SKM-1 (cell line): Measurements from ENCODE around the gene ZBTB7C.
A peak's percentile ranks its signal among the peaks of the same experiment; 100 is the strongest.

Experiments used
- DNase-seq: peaks from one replicate; lab custom pipeline; 2025; ENCODE audit not compliant: unreplicated experiment; lab: John Stamatoyannopoulos, UW

The ZBTB7C gene

DNA sequence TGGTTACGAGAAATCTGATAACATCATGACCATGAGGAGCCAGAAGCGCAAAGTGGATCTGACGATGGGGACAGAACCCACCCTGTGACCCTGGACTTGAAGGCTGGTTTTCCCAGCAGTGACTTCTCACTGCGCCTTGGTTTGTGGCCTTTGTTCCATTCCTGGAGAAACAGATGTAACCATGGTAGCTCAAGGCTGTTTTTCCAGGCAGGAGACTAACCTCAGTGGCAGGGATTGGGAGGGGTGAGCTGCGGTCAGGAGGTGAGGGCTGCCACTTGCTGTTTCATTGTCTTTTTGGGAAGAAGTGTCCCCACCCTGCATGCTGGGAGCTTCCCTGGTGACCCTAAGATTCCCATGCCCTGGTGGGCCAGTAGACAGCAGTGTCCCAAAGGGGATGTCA, 362.3 kb downstream of the ZBTB7C start:
- DNase-seq: no peak

DNA sequence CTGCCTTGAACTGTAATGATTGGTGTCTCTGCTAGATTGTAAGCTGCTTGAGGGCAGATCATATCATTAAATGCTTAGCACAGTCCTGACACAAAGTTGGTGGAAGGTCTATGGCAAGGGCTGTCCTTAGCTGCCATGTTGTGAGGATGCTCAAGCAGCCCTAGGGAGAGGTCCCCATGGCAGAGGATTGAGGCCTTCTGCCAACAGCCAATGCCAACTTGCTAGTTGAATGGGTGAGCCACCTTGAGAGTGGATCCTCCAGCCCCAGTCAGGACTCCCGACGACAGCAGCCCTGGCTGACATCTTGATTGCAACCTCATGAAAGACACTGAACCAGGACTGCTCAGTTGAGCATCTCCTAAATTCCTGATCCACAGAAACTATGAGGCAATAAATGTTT, 363.4 kb downstream of the ZBTB7C start:
- no peak for DNase-seq

DNA sequence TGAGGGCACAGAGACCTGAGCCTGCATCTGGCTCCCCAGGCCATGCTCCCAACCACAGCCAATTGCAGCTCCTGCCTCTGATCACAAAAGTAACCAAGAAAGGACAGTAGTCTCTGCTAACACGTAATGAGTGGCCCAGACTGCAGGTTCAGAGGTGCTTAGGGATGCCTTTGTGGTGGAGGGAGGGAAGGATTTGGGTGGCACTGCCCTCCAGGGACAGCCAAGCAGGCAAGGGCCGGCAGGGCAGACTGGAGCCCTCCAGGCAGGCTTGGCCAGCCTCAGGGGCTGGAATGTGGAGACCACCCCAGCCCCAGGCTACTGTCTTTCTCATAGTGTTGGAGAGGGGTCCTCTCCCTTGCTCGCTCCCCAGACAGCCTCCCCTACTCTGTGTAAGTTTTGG, 364.2 kb downstream of the ZBTB7C start:
- no peak for DNase-seq

DNA sequence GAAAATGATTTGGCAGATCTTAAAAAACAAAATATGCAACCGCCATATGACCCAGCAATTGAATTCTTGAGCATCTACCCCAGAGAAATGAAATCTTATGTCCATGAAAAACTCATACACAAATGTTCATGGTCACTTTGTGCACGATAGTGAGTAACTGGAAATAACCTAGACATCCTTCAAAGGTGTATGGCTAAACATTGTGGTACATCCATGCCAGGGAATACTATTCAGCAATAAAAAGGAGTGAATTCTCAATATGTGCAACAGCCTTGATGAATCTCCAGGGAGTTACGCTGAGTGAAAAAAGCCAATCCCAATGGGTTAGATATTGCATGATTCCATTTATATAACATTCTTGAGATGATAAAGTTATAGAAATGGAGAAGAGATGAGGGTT, 366.0 kb downstream of the ZBTB7C start:
- DNase-seq: no peak

DNA sequence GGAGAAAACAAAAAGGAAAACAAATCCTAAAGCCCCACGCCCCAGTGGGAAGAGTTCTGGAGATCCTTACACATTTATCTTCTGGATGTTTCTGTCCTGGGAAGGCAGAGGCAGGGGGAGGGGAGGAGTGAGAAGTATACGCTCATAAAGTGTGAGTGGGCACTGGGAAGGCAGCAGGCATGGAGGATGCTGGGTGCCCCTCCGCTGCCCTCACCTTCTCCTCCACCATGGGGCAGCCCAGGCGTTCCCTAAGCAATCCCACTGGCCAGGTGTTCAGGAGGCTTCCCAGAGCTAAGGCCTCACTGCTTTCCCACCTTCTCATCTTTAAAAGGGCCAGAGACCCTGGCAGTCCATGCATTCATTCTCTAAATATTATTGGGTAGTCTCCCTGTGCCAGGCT, 366.8 kb downstream of the ZBTB7C start:
- no peak for DNase-seq

DNA sequence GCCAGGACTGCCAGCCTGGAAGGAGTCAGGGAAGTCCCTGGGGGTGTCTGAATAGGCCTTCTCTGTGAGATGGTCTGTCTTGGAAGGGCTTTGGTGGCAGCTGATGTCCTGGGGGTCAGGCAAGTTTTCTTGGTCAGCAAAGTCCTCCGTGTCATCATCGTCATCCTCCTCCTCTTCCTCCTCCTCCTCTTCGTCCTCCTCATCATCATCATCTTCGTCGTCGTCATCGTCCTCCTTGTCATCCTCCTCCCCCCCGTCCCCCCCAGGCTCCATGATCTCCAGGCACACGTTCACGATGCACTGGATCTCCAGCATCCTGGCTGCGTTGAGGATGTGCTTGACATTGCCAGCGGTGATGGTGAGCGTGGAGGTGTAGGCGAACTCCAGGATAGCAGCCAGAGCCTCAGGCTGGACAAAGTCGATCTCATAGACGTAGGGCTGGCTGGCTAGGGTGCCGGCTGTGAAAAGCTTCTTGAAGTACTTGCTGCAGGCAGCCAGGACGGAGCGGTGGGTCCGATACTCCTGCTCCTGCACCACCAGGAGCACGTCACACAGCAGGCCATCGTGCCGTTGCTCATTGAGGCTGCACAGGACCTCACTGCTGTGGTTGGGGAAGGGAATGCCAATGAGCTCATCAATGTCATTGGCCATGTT, 368.6 kb downstream of the ZBTB7C start:
- no peak for DNase-seq

DNA sequence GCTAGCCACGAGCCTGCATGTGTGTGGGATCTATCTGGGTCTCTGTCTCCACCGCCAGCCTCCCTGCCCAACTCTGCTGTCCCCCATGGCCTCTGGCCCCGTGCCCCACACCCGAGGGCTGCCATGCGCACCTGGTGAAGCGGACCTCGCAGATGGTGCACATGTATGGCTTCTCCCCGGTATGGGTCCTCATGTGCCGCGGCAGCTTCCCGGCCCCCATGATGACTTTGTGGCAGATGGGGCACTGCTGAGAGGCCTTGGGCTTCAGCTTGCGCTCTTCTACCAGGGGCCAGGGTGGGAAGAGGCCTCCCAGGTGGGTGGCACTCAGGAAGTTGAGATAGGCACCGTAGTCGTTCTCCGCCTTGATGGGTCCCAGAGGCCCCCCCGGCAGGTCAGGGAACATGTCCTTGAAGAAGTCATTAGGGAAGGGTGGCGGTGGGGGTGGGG, 369.4 kb downstream of the ZBTB7C start:
- DNase-seq: no peak

DNA sequence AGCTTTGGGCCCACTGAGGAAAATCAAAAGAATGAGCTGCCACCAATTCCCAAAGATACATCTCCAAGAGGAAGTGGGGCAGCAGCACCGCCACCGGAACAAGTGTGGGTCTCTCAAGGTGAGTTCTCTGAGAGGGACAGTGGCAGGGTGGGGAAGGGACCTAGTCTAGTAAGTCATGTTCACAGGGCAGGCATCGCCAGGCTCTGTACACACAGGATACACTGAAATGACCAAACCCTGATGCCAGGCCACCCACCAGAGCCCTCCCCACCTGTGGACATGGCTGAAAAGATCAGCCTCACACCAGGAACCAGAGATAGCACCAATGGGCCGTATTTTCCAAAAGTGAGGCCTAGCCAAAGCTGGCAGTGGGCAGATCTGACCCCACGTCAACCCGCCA, 370.5 kb downstream of the ZBTB7C start:
- DNase-seq: no peak

DNA sequence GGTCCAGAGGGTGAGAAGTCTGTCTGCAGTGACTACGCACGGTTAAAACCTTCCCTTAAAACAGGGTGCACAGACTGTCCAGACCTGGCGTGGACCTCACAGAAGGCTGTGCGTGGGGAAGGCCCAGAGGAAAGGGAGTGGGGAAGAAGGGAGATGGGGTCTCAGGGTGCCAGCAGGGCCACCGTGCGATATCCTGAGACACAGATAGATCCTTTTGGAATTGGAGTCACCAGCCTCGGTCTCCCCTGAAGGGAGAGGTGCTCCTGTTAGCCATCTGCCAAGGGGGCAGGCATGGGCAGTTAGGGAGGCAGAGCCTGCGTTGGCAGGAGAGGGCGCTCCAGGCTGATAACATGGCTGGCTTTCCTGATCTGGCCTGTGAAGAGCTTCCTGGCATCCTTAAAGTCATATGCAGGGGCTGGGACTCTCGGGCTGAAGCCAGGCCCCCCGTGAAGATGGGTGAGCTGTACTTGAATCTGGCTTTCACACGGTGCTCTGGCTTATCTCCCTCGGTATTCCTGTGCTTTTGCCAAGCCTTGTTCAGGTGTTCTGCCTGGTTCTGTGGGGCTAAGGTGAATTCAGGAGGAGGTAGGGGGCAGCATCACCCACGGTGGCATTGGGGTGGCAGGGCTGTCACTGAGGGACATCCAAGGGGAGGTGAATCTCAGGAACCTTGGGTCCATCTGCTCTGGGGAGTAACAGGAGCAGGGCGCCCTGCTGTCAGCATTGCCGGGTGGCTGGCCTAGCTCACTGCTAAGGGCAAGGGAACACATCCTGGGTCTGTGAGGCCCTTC, 371.5 kb downstream of the ZBTB7C start:
- DNase-seq: no peak

DNA sequence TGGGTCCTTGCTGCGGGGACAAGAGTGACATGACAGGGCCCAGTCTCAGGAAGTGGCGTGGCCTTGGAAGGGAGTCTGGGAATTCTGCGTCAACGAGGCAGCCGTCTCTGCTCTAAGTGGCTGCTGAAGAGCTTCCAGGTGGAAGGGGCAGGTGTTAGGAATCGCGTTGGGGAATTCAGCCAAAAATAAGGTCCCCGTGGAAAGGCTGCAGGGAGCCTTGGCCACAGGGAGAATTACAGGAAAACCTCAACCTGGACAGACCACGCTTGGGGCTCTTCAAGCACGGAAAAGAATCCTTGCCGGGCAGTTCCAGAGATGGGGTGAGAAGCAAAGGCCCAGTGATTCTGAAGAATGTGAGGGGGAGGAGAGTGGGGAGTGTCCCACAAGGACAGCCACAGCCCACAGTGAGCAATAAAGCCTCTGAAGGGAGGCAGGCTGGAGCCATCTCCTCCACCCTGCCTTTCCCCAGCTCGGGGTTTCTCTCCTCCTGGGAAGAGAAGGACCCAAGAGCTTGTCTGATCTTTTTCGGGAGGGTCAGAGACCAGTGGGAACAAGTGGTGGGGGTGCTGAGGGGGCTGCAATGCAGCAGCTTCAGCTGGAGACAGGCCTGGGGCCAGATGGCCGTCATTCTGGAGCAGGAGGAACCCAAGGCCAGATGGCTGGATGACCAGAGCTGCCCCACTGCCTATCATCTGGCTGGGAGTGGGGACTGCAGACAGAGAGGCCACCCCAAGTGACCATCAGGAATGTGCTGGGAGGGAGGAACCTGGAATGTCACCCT, 372.4 kb downstream of the ZBTB7C start:
- no peak for DNase-seq

DNA sequence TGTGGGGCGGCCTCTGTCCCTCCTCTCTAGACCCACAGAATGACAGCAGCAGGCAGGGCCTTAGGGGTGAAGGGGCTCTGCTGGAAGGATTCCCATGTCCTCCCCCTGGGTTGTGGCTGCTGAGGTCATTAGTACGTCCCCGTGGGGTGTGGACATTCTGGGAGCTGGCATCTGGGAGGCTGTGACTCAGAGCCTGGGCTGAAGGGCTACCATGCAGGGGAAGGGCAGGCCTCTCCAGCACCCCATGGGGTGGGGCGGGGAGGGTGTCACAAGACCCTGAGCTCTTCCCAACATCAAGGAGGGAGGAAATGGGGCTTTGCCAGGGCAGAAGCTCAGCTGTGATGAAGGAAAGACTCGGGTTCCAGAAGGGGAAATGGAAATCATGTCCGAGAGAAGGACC, 373.0 kb downstream of the ZBTB7C start:
- DNase-seq: no peak

DNA sequence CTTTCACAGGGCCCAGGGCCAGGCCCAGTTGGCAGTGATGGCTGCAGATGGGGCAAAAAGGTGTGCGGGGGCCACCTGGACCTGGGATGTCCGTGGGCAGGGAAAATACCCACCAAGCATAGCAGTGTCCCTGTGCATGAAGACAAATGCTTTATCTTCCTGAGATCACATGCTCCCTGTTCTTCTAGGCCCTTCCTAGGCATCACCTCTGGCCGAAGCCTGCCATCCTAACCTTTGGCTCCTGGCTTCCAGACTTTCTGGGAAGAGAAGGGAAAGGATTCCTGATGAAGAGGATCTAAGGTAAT, 373.7 kb downstream of the ZBTB7C start:
- DNase-seq: no peak

DNA sequence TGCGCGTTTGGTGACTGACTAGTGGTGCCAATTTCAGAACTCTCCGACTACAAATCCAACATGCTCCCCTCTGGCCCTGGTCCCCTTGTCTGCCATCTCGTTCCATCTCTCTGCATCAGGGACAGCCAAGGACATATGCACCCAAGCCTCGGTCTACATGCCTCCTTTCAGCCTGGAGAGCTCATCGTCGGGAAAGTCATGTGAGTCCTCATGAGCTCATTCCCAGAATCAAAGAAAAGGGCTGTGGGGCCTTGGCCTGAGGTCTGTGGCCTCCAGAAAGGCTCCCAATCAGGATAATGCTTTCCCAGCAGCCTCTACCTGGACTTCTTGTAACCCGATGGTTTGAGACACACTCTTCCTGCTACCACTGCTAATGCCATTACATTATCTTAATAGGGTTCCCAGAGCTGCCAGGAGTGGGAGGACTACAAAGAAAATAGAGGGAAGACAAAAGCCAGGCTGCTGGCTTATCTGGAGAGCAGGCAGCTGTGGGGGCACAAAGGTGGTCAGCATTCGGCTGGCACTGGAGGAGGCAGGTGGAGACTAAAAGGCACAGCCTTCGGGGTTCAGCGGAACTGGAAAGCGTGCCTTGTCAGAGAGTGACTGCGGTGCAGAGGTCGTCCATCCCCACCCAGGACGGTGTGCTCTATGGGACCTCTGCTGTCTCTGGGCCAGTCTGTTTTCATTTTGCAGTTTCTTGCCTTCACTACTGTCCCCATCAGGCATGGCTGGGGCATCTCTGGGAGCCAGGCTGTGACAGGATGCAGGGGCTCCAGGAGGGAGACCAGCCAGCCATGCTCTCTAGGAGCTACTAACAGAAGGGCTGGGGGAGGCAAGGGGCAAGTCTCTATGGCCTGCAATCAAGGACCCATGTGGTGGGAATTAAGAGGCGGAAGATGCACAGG, 374.3 kb downstream of the ZBTB7C start:
- DNase-seq: no peak

DNA sequence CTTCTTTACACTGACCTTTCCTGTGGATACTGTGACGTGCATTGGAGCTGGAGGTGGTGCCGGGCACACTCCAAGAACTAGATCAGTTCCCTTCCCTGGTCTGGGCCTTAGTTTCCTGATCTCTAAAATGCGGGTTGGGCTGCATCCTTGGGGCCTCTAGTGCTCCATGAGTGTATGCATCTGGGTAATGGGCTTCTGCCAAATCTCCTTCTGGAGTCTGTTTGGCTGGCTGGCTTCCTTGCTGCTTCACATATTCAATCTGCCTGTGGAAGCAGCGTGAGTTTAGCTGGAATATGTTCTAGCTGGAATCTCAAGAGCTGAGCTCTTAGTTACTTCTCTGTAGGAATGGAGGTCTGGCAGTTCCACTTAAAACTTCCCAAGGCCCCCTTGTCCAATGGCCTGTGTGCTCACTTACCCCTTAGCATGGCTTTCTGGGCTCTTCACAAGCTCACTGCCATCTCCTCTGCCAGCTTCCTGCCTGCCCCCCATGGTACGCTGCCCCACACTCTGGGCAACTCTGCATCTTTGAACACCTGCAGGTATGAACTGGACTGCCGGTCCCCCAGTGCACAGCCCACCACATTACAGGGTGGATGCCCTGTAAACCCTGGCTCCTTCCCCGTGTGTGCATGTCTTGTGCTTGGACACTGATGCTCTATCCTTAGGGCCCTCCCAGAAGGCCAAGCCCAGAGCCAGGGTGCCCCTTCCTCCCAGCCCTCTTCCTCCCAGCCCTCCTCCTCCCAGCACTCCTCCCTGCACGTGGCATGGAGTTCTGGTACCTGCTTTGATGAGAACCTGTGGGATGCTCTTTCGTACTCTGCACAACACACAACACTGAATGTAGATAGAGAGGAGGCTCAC, 375.2 kb downstream of the ZBTB7C start:
- DNase-seq: no peak

DNA sequence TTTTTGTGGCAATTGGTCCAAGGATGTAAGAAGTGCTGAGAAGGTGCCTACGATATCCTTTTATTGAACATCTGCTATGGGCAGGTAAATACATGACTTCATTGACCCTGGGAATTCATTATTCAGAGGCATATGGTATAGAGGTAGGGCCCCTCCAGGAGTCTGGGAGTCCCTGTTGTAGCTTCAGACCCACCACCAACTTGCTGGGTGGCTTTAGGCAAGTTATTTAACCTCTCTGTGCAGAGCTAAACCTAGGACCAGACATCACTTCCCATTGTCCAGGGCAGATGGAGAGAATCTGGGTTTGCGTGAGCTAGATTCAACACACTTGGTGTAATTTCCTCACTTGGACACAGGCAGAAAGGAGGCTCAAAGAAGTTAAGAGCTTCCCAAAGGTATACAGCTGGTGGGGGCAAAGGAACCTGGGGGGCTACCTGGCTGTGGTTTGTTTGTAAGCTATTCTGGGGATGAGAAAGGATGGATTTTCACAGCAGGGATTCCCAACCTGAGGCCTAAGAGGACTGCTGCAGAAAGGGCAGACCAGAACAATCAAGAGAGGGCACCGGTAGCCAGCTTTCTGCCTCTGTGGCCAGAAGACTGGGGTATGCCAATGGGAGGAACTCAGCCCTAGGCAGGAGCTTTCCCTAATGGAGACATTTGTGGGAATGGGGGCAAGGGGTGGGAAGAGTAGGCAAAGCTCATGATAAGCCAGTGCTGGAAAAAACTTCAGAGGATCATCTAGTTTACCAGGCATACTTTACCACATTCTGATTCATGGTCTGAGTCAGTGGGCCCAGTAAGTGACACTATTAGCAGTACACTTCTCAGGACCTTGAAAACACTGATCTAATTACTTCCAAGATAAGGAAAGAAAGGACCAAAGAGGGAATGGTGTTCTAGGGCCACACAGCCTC, 376.1 kb downstream of the ZBTB7C start:
- no peak for DNase-seq

DNA sequence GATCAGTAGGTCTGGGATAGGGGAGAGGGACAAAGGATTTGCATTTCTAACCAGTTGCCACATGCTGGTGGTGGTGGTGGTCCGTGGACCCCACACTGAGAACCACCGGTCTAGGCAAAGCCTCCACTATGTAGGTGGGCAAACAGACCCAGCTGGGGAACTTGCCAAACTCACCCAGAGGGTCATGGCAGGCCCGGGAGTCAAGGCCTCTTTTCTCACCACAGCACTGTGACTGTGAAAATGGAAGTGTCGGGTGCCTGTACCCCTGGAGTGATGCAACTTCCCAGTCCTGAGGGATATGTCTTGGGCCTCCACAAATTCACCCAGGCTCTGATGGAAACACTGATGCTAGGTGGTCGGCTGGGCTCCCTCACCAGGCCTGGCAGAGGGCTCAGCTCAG, 377.5 kb downstream of the ZBTB7C start:
- no peak for DNase-seq

DNA sequence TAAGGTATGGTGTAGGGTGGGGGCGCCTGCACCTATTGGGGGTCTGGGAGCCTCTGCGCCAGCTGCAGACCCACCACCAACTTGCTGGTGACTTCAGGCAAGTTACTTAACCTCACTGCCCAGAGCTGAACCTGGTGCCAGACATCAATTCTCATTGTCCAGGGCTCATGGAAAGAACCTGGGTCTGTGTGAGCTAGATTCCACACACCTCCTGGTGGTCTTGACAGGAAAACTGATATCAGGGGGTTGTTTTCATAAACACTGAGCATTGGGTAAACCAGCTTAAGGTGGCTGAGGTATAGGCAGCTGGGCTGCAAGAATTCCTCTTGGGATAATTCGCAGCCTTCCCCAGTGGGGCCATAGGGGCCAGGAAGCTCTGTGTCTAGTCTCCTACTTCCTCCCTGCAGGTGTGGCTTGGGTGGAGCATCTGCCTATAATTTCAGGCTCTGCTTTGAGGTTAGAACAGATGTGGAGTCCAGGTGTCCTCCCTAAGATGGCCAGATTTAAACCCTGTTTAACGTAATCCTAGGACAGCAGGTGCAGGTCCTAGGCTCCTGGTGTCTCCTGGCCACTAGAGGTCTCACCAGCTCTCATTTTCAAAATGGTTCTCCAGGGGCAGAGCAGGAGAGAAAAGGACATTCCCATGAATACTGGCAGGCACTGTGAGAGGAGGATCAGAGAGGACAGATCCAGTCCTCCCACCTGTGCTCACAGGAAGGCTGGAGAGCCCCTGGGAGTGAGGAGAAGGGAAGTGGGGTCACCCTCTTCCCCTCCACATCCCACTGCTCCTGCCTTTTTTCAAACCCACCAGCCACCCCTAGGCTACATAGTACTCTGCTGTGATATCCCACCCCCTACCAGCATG, 378.3 kb downstream of the ZBTB7C start:
- peak; percentile 22 for DNase-seq

DNA sequence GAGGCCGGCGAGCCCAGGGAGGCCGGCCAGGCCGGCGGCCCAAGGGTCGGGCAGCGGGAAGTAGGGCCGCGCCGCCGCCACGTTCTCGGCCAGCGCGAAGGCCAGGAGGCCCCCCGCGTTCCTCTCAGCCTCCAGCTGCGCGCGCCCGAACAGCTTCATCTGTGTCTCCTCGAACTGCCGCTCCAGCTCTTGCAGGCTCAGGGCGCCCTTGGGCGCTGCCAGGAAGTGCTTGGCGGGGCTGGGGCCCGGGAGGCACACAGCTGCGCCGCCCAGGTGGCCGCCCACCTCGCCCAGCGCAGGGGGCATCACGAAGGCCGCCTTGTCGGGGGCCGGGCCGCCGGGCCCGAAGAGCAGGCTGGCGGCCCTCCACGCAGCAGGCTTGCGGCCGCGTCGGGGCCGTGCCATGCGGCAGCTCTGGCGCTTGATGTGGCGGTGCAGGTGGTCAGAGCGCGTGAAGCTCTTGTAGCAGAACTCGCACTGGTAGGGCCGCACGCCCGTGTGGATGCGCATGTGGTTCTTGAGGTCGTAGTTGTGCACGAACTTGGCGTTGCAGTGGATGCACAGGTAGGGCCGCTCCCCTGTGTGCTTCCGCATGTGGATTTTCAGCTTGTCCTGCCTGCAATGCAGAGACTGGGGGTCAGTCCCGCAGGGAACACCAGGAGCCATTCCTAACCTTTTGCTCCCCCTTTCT, 379.7 kb downstream of the ZBTB7C start:
- no peak for DNase-seq
